Measurements from ENCODE around the gene IL4R. TPM values are rescaled to one million over a fixed set of nuclear protein-coding genes. Genes with fewer than 3 reads are reported as not detected.
A peak's percentile ranks its signal among the peaks of the same experiment; 100 is the strongest.

IL4R gene
- total RNA-seq, 1 experiment from 2014 or later = 29.6 TPM

DNA sequence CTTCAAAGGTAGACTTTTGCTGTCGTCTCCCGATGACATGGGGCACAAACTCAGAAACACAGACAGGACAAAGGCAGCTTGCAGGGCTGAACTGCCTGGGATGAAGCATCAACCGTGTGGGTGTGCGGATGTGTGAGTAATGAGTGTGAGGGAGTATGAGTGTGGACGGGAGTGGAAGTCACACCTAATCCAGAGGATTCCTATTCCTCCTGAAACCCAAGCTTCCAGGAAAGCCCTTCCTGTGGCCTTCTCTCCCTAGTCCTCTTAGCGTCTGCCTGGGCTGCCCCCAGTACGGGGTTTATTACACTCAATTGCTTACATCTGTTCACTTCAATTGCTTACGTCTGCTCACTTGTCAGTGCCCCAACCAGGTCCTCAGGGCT lies 2.3 kb upstream of the IL4R start:
- H3K9me2 ChIP-seq (ENCODE audit: insufficient read depth) = no peaks in the 10 kb centered on the region
- TF ChIP-seq, protein P1, sequence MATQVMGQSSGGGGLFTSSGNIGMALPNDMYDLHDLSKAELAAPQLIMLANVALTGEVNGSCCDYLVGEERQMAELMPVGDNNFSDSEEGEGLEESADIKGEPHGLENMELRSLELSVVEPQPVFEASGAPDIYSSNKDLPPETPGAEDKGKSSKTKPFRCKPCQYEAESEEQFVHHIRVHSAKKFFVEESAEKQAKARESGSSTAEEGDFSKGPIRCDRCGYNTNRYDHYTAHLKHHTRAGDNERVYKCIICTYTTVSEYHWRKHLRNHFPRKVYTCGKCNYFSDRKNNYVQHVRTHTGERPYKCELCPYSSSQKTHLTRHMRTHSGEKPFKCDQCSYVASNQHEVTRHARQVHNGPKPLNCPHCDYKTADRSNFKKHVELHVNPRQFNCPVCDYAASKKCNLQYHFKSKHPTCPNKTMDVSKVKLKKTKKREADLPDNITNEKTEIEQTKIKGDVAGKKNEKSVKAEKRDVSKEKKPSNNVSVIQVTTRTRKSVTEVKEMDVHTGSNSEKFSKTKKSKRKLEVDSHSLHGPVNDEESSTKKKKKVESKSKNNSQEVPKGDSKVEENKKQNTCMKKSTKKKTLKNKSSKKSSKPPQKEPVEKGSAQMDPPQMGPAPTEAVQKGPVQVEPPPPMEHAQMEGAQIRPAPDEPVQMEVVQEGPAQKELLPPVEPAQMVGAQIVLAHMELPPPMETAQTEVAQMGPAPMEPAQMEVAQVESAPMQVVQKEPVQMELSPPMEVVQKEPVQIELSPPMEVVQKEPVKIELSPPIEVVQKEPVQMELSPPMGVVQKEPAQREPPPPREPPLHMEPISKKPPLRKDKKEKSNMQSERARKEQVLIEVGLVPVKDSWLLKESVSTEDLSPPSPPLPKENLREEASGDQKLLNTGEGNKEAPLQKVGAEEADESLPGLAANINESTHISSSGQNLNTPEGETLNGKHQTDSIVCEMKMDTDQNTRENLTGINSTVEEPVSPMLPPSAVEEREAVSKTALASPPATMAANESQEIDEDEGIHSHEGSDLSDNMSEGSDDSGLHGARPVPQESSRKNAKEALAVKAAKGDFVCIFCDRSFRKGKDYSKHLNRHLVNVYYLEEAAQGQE (IDR thresholded peaks at IDR 0.05; ENCODE audit: low read depth) = no peak
- TF ChIP-seq, protein P2, sequence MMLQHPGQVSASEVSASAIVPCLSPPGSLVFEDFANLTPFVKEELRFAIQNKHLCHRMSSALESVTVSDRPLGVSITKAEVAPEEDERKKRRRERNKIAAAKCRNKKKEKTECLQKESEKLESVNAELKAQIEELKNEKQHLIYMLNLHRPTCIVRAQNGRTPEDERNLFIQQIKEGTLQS (IDR thresholded peaks at IDR 0.05) = no peak
- TF ChIP-seq FOSL1 (IDR thresholded peaks at IDR 0.05; ENCODE audit: low read depth) (no peak), ELF1 (IDR thresholded peaks at IDR 0.05; ENCODE audit: borderline replicate concordance, low read depth) (no peak), JUND (IDR thresholded peaks at IDR 0.05) (no peak), SRF (IDR thresholded peaks at IDR 0.05; ENCODE audit: low read depth) (no peak), EGR1 (IDR thresholded peaks at IDR 0.05; ENCODE audit: low read depth) (no peak), SP1 (IDR thresholded peaks at IDR 0.05; ENCODE audit: low read depth) (no peak), RAD21 (IDR thresholded peaks at IDR 0.05; ENCODE audit: low read depth) (no peak), ZNF274 (IDR thresholded peaks at IDR 0.05; ENCODE audit: low read depth, low read length) (no peak), TCF7L2 (IDR thresholded peaks at IDR 0.05; ENCODE audit: borderline replicate concordance, extremely low read depth, insufficient read depth, insufficient read length) (no peak), ZFX (IDR thresholded peaks at IDR 0.05) (no peak), POLR2A (IDR thresholded peaks at IDR 0.05; ENCODE audit: borderline replicate concordance, extremely low read depth, insufficient read depth, insufficient read length) (no peak), CBX3 (IDR thresholded peaks at IDR 0.05; ENCODE audit: low read depth) (no peak), YY1 (IDR thresholded peaks at IDR 0.05; ENCODE audit: extremely low read depth, insufficient replicate concordance, low read depth, low read length) (no peak), EZH2phosphoT487 (IDR thresholded peaks at IDR 0.05; ENCODE audit: borderline replicate concordance) (no peak)
- TF ChIP-seq, protein P3, sequence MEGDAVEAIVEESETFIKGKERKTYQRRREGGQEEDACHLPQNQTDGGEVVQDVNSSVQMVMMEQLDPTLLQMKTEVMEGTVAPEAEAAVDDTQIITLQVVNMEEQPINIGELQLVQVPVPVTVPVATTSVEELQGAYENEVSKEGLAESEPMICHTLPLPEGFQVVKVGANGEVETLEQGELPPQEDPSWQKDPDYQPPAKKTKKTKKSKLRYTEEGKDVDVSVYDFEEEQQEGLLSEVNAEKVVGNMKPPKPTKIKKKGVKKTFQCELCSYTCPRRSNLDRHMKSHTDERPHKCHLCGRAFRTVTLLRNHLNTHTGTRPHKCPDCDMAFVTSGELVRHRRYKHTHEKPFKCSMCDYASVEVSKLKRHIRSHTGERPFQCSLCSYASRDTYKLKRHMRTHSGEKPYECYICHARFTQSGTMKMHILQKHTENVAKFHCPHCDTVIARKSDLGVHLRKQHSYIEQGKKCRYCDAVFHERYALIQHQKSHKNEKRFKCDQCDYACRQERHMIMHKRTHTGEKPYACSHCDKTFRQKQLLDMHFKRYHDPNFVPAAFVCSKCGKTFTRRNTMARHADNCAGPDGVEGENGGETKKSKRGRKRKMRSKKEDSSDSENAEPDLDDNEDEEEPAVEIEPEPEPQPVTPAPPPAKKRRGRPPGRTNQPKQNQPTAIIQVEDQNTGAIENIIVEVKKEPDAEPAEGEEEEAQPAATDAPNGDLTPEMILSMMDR (IDR thresholded peaks at IDR 0.05 in 2 of 3, conservative IDR thresholded peaks at IDR 0.05 in 1 of 3; ENCODE audit: borderline replicate concordance in 1 of 3, insufficient read depth in 1 of 3, low read depth in 2 of 3, low read length in 2 of 3) = no peak
- TF ChIP-seq, protein P4, sequence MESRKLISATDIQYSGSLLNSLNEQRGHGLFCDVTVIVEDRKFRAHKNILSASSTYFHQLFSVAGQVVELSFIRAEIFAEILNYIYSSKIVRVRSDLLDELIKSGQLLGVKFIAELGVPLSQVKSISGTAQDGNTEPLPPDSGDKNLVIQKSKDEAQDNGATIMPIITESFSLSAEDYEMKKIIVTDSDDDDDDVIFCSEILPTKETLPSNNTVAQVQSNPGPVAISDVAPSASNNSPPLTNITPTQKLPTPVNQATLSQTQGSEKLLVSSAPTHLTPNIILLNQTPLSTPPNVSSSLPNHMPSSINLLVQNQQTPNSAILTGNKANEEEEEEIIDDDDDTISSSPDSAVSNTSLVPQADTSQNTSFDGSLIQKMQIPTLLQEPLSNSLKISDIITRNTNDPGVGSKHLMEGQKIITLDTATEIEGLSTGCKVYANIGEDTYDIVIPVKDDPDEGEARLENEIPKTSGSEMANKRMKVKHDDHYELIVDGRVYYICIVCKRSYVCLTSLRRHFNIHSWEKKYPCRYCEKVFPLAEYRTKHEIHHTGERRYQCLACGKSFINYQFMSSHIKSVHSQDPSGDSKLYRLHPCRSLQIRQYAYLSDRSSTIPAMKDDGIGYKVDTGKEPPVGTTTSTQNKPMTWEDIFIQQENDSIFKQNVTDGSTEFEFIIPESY (IDR thresholded peaks at IDR 0.05; ENCODE audit: extremely low read depth, insufficient replicate concordance, low read length) = no peak
- TF ChIP-seq, protein P5, sequence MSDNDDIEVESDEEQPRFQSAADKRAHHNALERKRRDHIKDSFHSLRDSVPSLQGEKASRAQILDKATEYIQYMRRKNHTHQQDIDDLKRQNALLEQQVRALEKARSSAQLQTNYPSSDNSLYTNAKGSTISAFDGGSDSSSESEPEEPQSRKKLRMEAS (IDR thresholded peaks at IDR 0.05) = no peak
- H3K4me1 ChIP-seq (ENCODE audit: control insufficient read depth in 1 of 2, insufficient read depth in 2 of 2, low read length in 2 of 2) = peaks cover 13 to 42% of the 10 kb centered on the region in 2 experiments
- H3K9me3 ChIP-seq (ENCODE audit: control insufficient read depth in 1 of 2, insufficient read depth in 1 of 2, low read depth in 1 of 2, low read length in 2 of 2) = peaks cover 0 to 6% of the 10 kb centered on the region in 2 experiments; a peak in 1 of 4 replicates
- peaks cover 24% of the 10 kb centered on the region for H3K79me2 ChIP-seq (ENCODE audit: insufficient read depth, low read length)
- POLR2A ChIA-PET = no interaction called here
- H4K20me1 ChIP-seq (ENCODE audit: insufficient read depth) = no peaks in the 10 kb centered on the region
- no peak overlapping the region for H3K9ac ChIP-seq (ENCODE audit: low read length)
- H3K27ac ChIP-seq (ENCODE audit: low read depth, low read length) = no peak overlapping the region
- no peak overlapping the region for H2AFZ ChIP-seq (ENCODE audit: low read depth, low read length, poor library complexity, severe bottlenecking)
- intact Hi-C loops (cut with micrococcal nuclease) = loop anchor here (5.0 kb wide), 1 partner anchor 34 kb away; no protein-coding TSS in a partner anchor
- no peak for DNase-seq (ENCODE audit: low read depth, low spot score)
- RAD21 ChIA-PET (ENCODE audit: low non-redundant PET in 1 of 2, low total read pairs in 2 of 2, uncharacterized antibody in 2 of 2, unreplicated experiment in 2 of 2) = no interaction called here
- no peak for ATAC-seq
- peak overlapping the region; percentile 9; the same call in 1 of the 2 replicates for H3K4me2 ChIP-seq (ENCODE audit: low read length)
- H3K4me3 ChIP-seq (replicated peaks in 1 of 2; ENCODE audit: low read depth in 1 of 2, low read length in 2 of 2) = no peak overlapping the region
- no peaks in the 10 kb centered on the region for H3K27me3 ChIP-seq (ENCODE audit: insufficient read depth, low read length)
- BruUV-seq (replicated peaks) = no TSS peak
- H3K36me3 ChIP-seq (ENCODE audit: control insufficient read depth in 1 of 2, insufficient read depth in 2 of 2, low read length in 2 of 2) = no peaks in the 10 kb centered on the region
- CTCF ChIA-PET = no interaction called here
